Measurements from ENCODE around the gene PPM1J. TPM values are rescaled to one million over a fixed set of nuclear protein-coding genes. Genes with fewer than 3 reads are reported as not detected.

Gene PPM1J
- total and polyA plus RNA-seq, 2 of the 13 experiments (the other 11 are each of a cell fraction or from before 2014, with no cell fraction given) = 0.07 to 0.22 TPM

- 0 out of 2 replicates have a peak, but pooled peaks have one; percentile 35 for TF ChIP-seq GLI4 (CRISPR knock-in tag; IDR thresholded peaks at IDR 0.05; ENCODE audit: borderline replicate concordance)
- peak; percentile 46 for TF ChIP-seq HNF1B (CRISPR knock-in tag; IDR thresholded peaks at IDR 0.05)
- no peak for TF ChIP-seq ZFP36 (IDR thresholded peaks at IDR 0.05; ENCODE audit: borderline replicate concordance, low read depth, low read length, partially characterized antibody)
- TF ChIP-seq ZNF281 (CRISPR knock-in tag; IDR thresholded peaks at IDR 0.05; ENCODE audit: borderline replicate concordance) = peak; percentile 68; the same call in 1 of the 2 replicates
- TF ChIP-seq ZNF674 (CRISPR knock-in tag; IDR thresholded peaks at IDR 0.05; ENCODE audit: low read depth) = no peak
- TF ChIP-seq ZNF441 (CRISPR knock-in tag; IDR thresholded peaks at IDR 0.05; ENCODE audit: borderline replicate concordance) = no peak; the same call in 1 of the 2 replicates
- no peak for TF ChIP-seq HOXD1 (CRISPR knock-in tag; IDR thresholded peaks at IDR 0.05)
Measured at GRCh38 chr1:112704934-112705627, 10.1 kb downstream of the PPM1J start (continued).

Measured in HepG2 (cell line).